Adrenal gland (tissue), 5 donors: ENCODE data around the gene OSTF1.

Experiments
- POLR2A ChIP-seq, 2 donors: fragments of 450-650 bp; IDR thresholded peaks; one replicate each; pipeline ENCODE4 v1.6.1; 2017; ENCODE audit warnings: antibody characterized with exemption in 2 of 2, mild to moderate bottlenecking in 2 of 2, moderate library complexity in 1 of 2
- TF ChIP-seq, protein P1 (sequence below), 6 experiments: fragments of 450-650 bp in 4 of 6; fragments of 200-600 bp in 2 of 6; sonication (generic) in 1 of 6; IDR thresholded peaks; 1 replicate in 5 of 6; 2 replicates in 1 of 6; pipeline versions ENCODE4 v1.5.1 to v1.8.0; 2016 to 2021; ENCODE audit warnings: antibody characterized with exemption in 6 of 6, mild to moderate bottlenecking in 2 of 6, moderate library complexity in 1 of 6
- donor health status: DM: no; HTN: no; CAD: no.

DNA sequence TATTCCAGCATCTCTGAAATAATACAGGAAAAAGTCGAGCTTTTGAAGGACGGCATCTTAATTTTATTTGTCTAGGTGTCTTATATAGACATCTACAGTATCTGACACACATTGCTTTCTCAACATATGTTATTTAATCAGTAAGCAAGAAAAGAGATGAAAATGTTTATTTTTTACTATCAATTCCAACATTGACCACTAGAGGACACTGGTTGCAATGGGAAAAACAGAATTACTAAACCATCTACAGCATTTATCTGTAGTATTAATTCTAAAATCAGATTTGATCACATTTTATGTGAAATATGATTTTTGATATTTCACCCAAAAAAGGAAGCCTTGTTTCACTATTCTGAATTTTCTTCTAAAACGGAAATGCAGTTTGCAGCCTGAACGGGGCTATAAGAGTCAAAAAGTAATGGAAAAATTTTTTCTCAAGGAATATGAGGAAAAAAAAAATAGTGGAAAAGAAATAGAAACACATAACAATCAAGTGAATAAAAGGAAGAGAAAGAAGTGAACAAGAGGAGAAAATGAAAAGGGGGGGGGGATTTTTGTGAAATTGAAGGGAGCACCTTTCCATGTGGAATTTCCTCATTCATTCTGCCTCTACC is 98.6 kb downstream of the OSTF1 start:
- TF ChIP-seq, protein P1, sequence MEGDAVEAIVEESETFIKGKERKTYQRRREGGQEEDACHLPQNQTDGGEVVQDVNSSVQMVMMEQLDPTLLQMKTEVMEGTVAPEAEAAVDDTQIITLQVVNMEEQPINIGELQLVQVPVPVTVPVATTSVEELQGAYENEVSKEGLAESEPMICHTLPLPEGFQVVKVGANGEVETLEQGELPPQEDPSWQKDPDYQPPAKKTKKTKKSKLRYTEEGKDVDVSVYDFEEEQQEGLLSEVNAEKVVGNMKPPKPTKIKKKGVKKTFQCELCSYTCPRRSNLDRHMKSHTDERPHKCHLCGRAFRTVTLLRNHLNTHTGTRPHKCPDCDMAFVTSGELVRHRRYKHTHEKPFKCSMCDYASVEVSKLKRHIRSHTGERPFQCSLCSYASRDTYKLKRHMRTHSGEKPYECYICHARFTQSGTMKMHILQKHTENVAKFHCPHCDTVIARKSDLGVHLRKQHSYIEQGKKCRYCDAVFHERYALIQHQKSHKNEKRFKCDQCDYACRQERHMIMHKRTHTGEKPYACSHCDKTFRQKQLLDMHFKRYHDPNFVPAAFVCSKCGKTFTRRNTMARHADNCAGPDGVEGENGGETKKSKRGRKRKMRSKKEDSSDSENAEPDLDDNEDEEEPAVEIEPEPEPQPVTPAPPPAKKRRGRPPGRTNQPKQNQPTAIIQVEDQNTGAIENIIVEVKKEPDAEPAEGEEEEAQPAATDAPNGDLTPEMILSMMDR (IDR thresholded peaks at IDR 0.05), result peak; percentile 68 to 96 (median 76)
- no peak for TF ChIP-seq POLR2A (IDR thresholded peaks at IDR 0.05)
